Muscle layer of duodenum (tissue), 2 donors: ENCODE measurements around the gene DENND1A.
A peak's percentile ranks its signal among the peaks of the same experiment; 100 is the strongest.

Source experiments
- H3K27ac ChIP-seq: one replicate; pipeline ENCODE4 v1.7.0; 2013; ENCODE audit warnings: mild to moderate bottlenecking, low read length
- H3K27me3 ChIP-seq: one replicate; pipeline ENCODE4 v1.7.0; 2013; ENCODE audit warnings: low read depth, mild to moderate bottlenecking, control low read depth, low read length
- H3K36me3 ChIP-seq, 2 donors: one replicate each; pipeline ENCODE4 v1.7.0; 2013; ENCODE audit warnings: low read length in 2 of 2, control low read depth in 1 of 2, mild to moderate bottlenecking in 1 of 2; ENCODE audit not compliant: insufficient read depth in 2 of 2, control insufficient read depth in 1 of 2
- H3K4me1 ChIP-seq, 2 donors: one replicate each; pipeline ENCODE4 v1.7.0; 2013; ENCODE audit warnings: low read length in 2 of 2, mild to moderate bottlenecking in 2 of 2, control low read depth in 1 of 2, moderate library complexity in 1 of 2; ENCODE audit not compliant: insufficient read depth in 2 of 2, control insufficient read depth in 1 of 2
- H3K4me3 ChIP-seq, 2 donors: one replicate each; pipeline ENCODE4 v1.7.0; 2013; ENCODE audit warnings: low read length in 2 of 2, low read depth in 1 of 2, mild to moderate bottlenecking in 1 of 2
- H3K9me3 ChIP-seq, 2 donors: one replicate each; pipeline ENCODE4 v1.7.0; 2013; ENCODE audit warnings: low read length in 2 of 2, control low read depth in 1 of 2, mild to moderate bottlenecking in 1 of 2; ENCODE audit not compliant: control insufficient read depth in 1 of 2
- donor health status: healthy.

DENND1A gene

GRCh38 chr9:123872710-123873109 lies 57.2 kb downstream of the DENND1A start:
- no peaks in the 10 kb centered on the region for H3K9me3 ChIP-seq
- peaks cover 0 to 4% of the 10 kb centered on the region in 2 donors for H3K4me1 ChIP-seq
- no peak overlapping the region for H3K4me3 ChIP-seq
- no peaks in the 10 kb centered on the region for H3K27me3 ChIP-seq
- H3K27ac ChIP-seq = no peak overlapping the region
- H3K36me3 ChIP-seq = peaks cover 3 to 9% of the 10 kb centered on the region in 2 donors

- H3K27me3 ChIP-seq = no peaks in the 10 kb centered on the region
- no peak overlapping the region for H3K4me3 ChIP-seq
- peaks cover 3 to 7% of the 10 kb centered on the region in 2 donors for H3K36me3 ChIP-seq
- H3K4me1 ChIP-seq = peaks cover 0 to 7% of the 10 kb centered on the region in 2 donors
- no peaks in the 10 kb centered on the region for H3K9me3 ChIP-seq
- H3K27ac ChIP-seq = no peak overlapping the region
These were observed 58.1 kb downstream of the DENND1A start for GRCh38 chr9:123871781-123872180.

GRCh38 chr9:123868002-123868401 lies 61.9 kb downstream of the DENND1A start:
- Histone ChIP-seq H3K4me3 (peak overlapping the region in 1 of 2 donors; percentile 31), H3K27ac (peak overlapping the region; percentile 45), H3K4me1 (peaks cover 4 to 7% of the 10 kb centered on the region in 2 donors), H3K9me3 (no peaks in the 10 kb centered on the region), H3K27me3 (no peaks in the 10 kb centered on the region), H3K36me3 (no peaks in the 10 kb centered on the region)

GRCh38 chr9:123867034-123867433 lies 62.9 kb downstream of the DENND1A start:
- H3K9me3 ChIP-seq = no peaks in the 10 kb centered on the region

GRCh38 chr9:123866497-123866896 lies 63.4 kb downstream of the DENND1A start:
- Histone ChIP-seq H3K36me3 (no peaks in the 10 kb centered on the region), H3K4me3 (no peak overlapping the region), H3K27ac (peak overlapping the region; percentile 61), H3K9me3 (no peaks in the 10 kb centered on the region), H3K27me3 (no peaks in the 10 kb centered on the region), H3K4me1 (peaks cover 4 to 7% of the 10 kb centered on the region in 2 donors)

More at GRCh38 chr9:123867034-123867433, 62.9 kb downstream of the DENND1A start:
- peak overlapping the region; percentile 61 for H3K27ac ChIP-seq
- H3K27me3 ChIP-seq = no peaks in the 10 kb centered on the region
- H3K36me3 ChIP-seq = no peaks in the 10 kb centered on the region
- peaks cover 4 to 7% of the 10 kb centered on the region in 2 donors for H3K4me1 ChIP-seq
- H3K4me3 ChIP-seq = no peak overlapping the region

- H3K27me3 ChIP-seq = no peaks in the 10 kb centered on the region
- no peaks in the 10 kb centered on the region for H3K36me3 ChIP-seq
- H3K4me3 ChIP-seq = no peak overlapping the region
- no peaks in the 10 kb centered on the region for H3K9me3 ChIP-seq
- H3K4me1 ChIP-seq = peaks cover 7 to 12% of the 10 kb centered on the region in 2 donors
- H3K27ac ChIP-seq = peak overlapping the region; percentile 7
These were observed 64.5 kb downstream of the DENND1A start for GRCh38 chr9:123865226-123866000.

GRCh38 chr9:123864251-123864650 lies 65.7 kb downstream of the DENND1A start:
- Histone ChIP-seq H3K4me1 (peaks cover 7 to 12% of the 10 kb centered on the region in 2 donors), H3K27ac (no peak overlapping the region), H3K27me3 (no peaks in the 10 kb centered on the region), H3K4me3 (no peak overlapping the region), H3K36me3 (no peaks in the 10 kb centered on the region), H3K9me3 (no peaks in the 10 kb centered on the region)

- no peaks in the 10 kb centered on the region for H3K9me3 ChIP-seq
- H3K27me3 ChIP-seq = no peaks in the 10 kb centered on the region
- no peaks in the 10 kb centered on the region for H3K36me3 ChIP-seq
- H3K4me3 ChIP-seq = no peak overlapping the region
- peaks cover 7 to 12% of the 10 kb centered on the region in 2 donors for H3K4me1 ChIP-seq
- no peak overlapping the region for H3K27ac ChIP-seq
These were observed 66.6 kb downstream of the DENND1A start for GRCh38 chr9:123863164-123863855.

- H3K4me3 ChIP-seq = no peak overlapping the region
- H3K4me1 ChIP-seq = peaks cover 0 to 12% of the 10 kb centered on the region in 2 donors
- H3K36me3 ChIP-seq = no peaks in the 10 kb centered on the region
- H3K9me3 ChIP-seq = no peaks in the 10 kb centered on the region
- H3K27me3 ChIP-seq = no peaks in the 10 kb centered on the region
- no peak overlapping the region for H3K27ac ChIP-seq
These were observed 68.2 kb downstream of the DENND1A start for GRCh38 chr9:123861756-123862120.

- Histone ChIP-seq H3K9me3 (no peaks in the 10 kb centered on the region), H3K4me1 (peaks cover 0 to 12% of the 10 kb centered on the region in 2 donors), H3K4me3 (no peak overlapping the region)
These were observed 68.7 kb downstream of the DENND1A start for GRCh38 chr9:123861086-123861755.

GRCh38 chr9:123860603-123861002 lies 69.3 kb downstream of the DENND1A start:
- Histone ChIP-seq H3K4me1 (peaks cover 0 to 12% of the 10 kb centered on the region in 2 donors), H3K4me3 (no peak overlapping the region), H3K36me3 (no peaks in the 10 kb centered on the region), H3K27me3 (no peaks in the 10 kb centered on the region), H3K9me3 (no peaks in the 10 kb centered on the region), H3K27ac (no peak overlapping the region)

More at GRCh38 chr9:123861086-123861755, 68.7 kb downstream of the DENND1A start:
- Histone ChIP-seq H3K27ac (no peak overlapping the region), H3K27me3 (no peaks in the 10 kb centered on the region), H3K36me3 (no peaks in the 10 kb centered on the region)
